Transverse colon (tissue), 4 donors: ENCODE data around the gene C10orf143. TPM values are rescaled to one million over a fixed set of nuclear protein-coding genes. Genes with fewer than 3 reads are reported as not detected.

ENCODE experiments used
- DNase-seq: peaks from one replicate; pipeline ENCODE4 v3.0.0-alpha.2; 2019
- H3K27ac ChIP-seq, 4 donors: fragments of 200-600 bp; sonication (generic); 2 replicates each; pipeline ENCODE4 v1.5.1; 2016 to 2018; ENCODE audit warnings: inconsistent platforms in 4 of 4
- H3K27me3 ChIP-seq: fragments of 200-600 bp; sonication (generic); 2 replicates; pipeline ENCODE4 v1.5.1; 2017; ENCODE audit warnings: inconsistent platforms
- H3K36me3 ChIP-seq, 4 donors: fragments of 200-600 bp; sonication (generic); 2 replicates each; pipeline ENCODE4 v1.5.1; 2017 to 2019; ENCODE audit warnings: inconsistent platforms in 4 of 4
- H3K4me1 ChIP-seq, 4 donors: fragments of 200-600 bp; sonication (generic); 2 replicates each; pipeline ENCODE4 v1.5.1; 2017 to 2020; ENCODE audit warnings: inconsistent platforms in 4 of 4
- H3K4me3 ChIP-seq, 4 donors: fragments of 200-600 bp; sonication (generic); 1 replicate in 1 of 4; 2 replicates in 3 of 4; pipeline versions ENCODE4 v1.5.1 to v1.6.1; 2017 to 2019; ENCODE audit warnings: inconsistent platforms in 4 of 4
- H3K9me3 ChIP-seq, 2 donors: fragments of 200-600 bp; sonication (generic); 2 replicates each; pipeline ENCODE4 v1.5.1; 2017 to 2019; ENCODE audit warnings: inconsistent platforms in 2 of 2
- CTCF ChIP-seq, 5 experiments: fragments of 200-600 bp in 3 of 5; fragments of 450-650 bp in 2 of 5; sonication (generic) in 3 of 5; IDR thresholded peaks; 1 replicate in 2 of 5; 2 replicates in 3 of 5; pipeline ENCODE4 v1.5.1; 2016 to 2017; ENCODE audit warnings: antibody characterized with exemption in 5 of 5, inconsistent platforms in 3 of 5, mild to moderate bottlenecking in 2 of 5, moderate library complexity in 1 of 5
- EP300 ChIP-seq: sonication (generic); formaldehyde crosslinking; IDR thresholded peaks from one replicate; pipeline ENCODE4 v1.6.1; 2017; ENCODE audit warnings: antibody characterized with exemption, low read depth
- POLR2A ChIP-seq: fragments of 450-650 bp; IDR thresholded peaks from one replicate; pipeline ENCODE4 v1.6.1; 2016; ENCODE audit warnings: antibody characterized with exemption, mild to moderate bottlenecking, moderate library complexity
- POLR2AphosphoS5 ChIP-seq, 3 donors: sonication (generic); formaldehyde crosslinking; IDR thresholded peaks; one replicate each; pipeline ENCODE4 v1.6.1; 2016; ENCODE audit warnings: antibody characterized with exemption in 3 of 3
- WGBS, 2 donors: methylation state at CpG; one replicate each; pipeline ENCODE4 v1.1.5; 2018; ENCODE audit warnings: low coverage in 1 of 2; 5-methylcytosine and 5-hydroxymethylcytosine counted together
- in situ Hi-C, 4 donors: fragments of 200-750 bp; cut with MboI; loops; one replicate each; pipeline versions ENCODE4 v1.15.0 to v1.15.1; 2017; ENCODE audit warnings: low sequenced_read_pairs in 3 of 4, low pct_ligation_motif_present in 1 of 4, low pct_unique_long_range_greater_than_20kb in 1 of 4
- intact Hi-C: fragments of 100-400 bp; cut with DNase I; formaldehyde crosslinking; loops from one replicate; pipeline ENCODE4 v1.15.1; 2023; ENCODE audit warnings: low total_unique reads
- total RNA-seq, 4 donors: library from RNA; depleted of rRNA; stranded (reverse); fragments of >200 nt; gene quantifications; one replicate each; pipeline ENCODE4 v1.1.0, GENCODE V29; 2016

Gene C10orf143
- total RNA-seq, 4 donors from 2014 or later, result 3.8 to 4.0 TPM; not detected in 2

GRCh38 chr10:130135676-130136225, 25.1 kb upstream of the C10orf143 start:
- Histone ChIP-seq H3K27me3 (no peaks in the 10 kb centered on the region), H3K4me1 (peaks cover 14 to 39% (median 22%) of the 10 kb centered on the region in 4 donors), H3K9me3 (no peaks in the 10 kb centered on the region), H3K27ac (peak overlapping the region; percentile 82 to 90 (median 87)), H3K36me3 (no peaks in the 10 kb centered on the region), H3K4me3 (peak overlapping the region; percentile 65 to 100 (median 86))
- intact Hi-C loops, result loop anchor here (2.0 kb wide), 1 partner anchor 25 kb away; the partner anchor contains the start of gene C10orf143
- no peak for TF ChIP-seq EP300
- TF ChIP-seq POLR2AphosphoS5 (IDR thresholded peaks at IDR 0.05), result no peak
- no peak for TF ChIP-seq POLR2A
- no peak for TF ChIP-seq CTCF (IDR thresholded peaks at IDR 0.05)
- WGBS, 2 donors, result 8% methylated on average over 8 of the region's 17 CpGs; no CpG with 5 or more reads in 1 of the 2 donors
- in situ Hi-C loops, result no loop called here
- DNase-seq, result no peak

- in situ Hi-C loops (no loop called here), intact Hi-C loops (no loop called here)
- Histone ChIP-seq H3K4me1 (no peaks in the 10 kb centered on the region), H3K27me3 (no peaks in the 10 kb centered on the region), H3K27ac (no peak overlapping the region), H3K36me3 (no peaks in the 10 kb centered on the region), H3K4me3 (no peak overlapping the region), H3K9me3 (no peaks in the 10 kb centered on the region)
- no peak for DNase-seq
- no peak for TF ChIP-seq POLR2AphosphoS5 (IDR thresholded peaks at IDR 0.05)
- no peak for TF ChIP-seq EP300
- no peak for TF ChIP-seq CTCF (IDR thresholded peaks at IDR 0.05)
- WGBS, 2 donors, result 58% methylated on average over 14 of the region's 27 CpGs; no CpG with 5 or more reads in 1 of the 2 donors
Measured at GRCh38 chr10:130128922-130129321, 18.3 kb upstream of the C10orf143 start.

- 23 to 38% methylated on average over 3 of the region's 3 CpGs for WGBS, 2 donors
- H3K9me3 ChIP-seq, result no peaks in the 10 kb centered on the region
- H3K4me3 ChIP-seq, result no peak overlapping the region
- no peaks in the 10 kb centered on the region for H3K36me3 ChIP-seq
- DNase-seq, result no peak
- in situ Hi-C loops (no loop called here), intact Hi-C loops (no loop called here)
- H3K27ac ChIP-seq, result no peak overlapping the region
- no peaks in the 10 kb centered on the region for H3K27me3 ChIP-seq
- no peak for TF ChIP-seq EP300
- no peak for TF ChIP-seq POLR2A
- no peak for TF ChIP-seq CTCF (IDR thresholded peaks at IDR 0.05)
- no peaks in the 10 kb centered on the region for H3K4me1 ChIP-seq
Measured at GRCh38 chr10:130128062-130128781, 17.6 kb upstream of the C10orf143 start.

GRCh38 chr10:130127364-130128061, 16.9 kb upstream of the C10orf143 start:
- H3K4me3 ChIP-seq, result no peak overlapping the region
- peak; percentile 48 for DNase-seq
- in situ Hi-C loops (no loop called here), intact Hi-C loops (no loop called here)
- no peaks in the 10 kb centered on the region for H3K36me3 ChIP-seq
- no peaks in the 10 kb centered on the region for H3K27me3 ChIP-seq
- H3K4me1 ChIP-seq, result no peaks in the 10 kb centered on the region
- no peaks in the 10 kb centered on the region for H3K9me3 ChIP-seq
- no peak for TF ChIP-seq EP300
- peak; percentile 61 to 77 (median 62) for TF ChIP-seq CTCF (IDR thresholded peaks at IDR 0.05)
- 8 to 21% methylated on average over 7 to 10 of the region's 10 CpGs for WGBS, 2 donors
- H3K27ac ChIP-seq, result no peak overlapping the region
